GM12875 (cell line): ENCODE measurements around the gene PACRG.

Source experiments
- H3K4me3 ChIP-seq: one replicate; pipeline ENCODE4 v1.5.1; 2011; ENCODE audit warnings: low read depth, low read length, control low read depth
- CTCF ChIP-seq: IDR thresholded peaks from 2 replicates; pipeline ENCODE4 v1.5.1; 2011; ENCODE audit warnings: low read depth, mild to moderate bottlenecking, control low read depth, inconsistent platforms, low read length, moderate library complexity, borderline replicate concordance; ENCODE audit not compliant: insufficient read depth

PACRG gene

GRCh38 chr6:163149279-163149848 lies 421.6 kb downstream of the PACRG start:
- no peak for TF ChIP-seq CTCF
- H3K4me3 ChIP-seq, result no peak overlapping the region

DNA sequence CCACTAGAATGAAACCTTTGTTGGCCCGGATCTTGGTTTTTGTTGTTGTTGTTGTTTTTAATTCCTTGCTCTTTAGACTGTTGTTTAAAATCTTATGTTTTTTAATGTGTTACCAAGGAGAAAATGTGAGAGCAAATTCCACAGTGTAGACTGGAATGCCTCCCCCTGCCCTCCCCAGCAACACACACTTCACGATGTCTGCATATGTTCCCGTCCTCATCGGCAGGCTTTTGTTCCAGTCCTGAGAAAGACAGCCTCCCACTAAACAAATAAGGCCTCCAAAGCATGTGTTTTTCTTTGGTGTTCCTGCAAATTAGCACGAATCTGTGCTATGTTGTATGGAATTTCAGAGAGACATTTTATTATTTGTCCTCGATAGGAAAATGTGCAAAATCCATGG lies 423.4 kb downstream of the PACRG start:
- no peak overlapping the region for H3K4me3 ChIP-seq
- no peak for TF ChIP-seq CTCF

DNA sequence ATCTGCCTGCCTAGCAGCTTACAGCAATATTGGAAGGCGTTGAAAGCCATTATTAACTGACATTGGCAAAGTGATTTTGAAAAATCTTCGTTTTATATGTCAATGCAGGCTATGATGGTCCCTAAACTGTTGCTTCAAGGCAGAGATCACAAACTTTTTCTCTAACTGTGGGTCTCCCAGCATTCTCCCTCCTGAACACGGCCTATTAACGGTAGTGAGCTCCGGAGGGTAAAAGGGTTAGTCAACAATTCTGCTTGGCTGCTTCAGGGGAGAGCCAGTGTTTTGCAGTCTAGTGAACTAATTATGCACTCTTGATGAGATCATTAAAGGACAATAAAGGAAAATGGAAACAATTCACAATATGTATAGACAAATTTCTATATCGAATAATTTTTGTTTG lies 424.9 kb downstream of the PACRG start:
- no peak for TF ChIP-seq CTCF
- no peak overlapping the region for H3K4me3 ChIP-seq

DNA sequence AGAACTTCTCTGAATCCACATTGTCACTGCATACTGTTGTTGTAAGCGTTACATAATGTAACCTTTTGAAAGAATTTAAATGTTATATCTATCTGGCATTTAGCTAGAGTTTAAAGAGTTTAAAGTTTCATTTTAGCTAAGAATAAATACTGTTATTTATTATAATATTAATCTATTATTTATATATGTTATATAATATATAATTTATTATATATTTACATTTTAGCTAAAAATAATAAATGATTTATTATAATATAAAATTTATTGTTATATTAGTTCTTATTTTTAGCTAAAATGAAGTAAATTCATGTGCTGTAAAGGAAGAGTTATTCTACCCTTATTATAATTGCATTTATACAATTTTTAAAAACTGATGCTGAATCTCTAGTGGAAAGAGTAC lies 431.3 kb downstream of the PACRG start:
- H3K4me3 ChIP-seq, result no peak overlapping the region
- no peak for TF ChIP-seq CTCF

DNA sequence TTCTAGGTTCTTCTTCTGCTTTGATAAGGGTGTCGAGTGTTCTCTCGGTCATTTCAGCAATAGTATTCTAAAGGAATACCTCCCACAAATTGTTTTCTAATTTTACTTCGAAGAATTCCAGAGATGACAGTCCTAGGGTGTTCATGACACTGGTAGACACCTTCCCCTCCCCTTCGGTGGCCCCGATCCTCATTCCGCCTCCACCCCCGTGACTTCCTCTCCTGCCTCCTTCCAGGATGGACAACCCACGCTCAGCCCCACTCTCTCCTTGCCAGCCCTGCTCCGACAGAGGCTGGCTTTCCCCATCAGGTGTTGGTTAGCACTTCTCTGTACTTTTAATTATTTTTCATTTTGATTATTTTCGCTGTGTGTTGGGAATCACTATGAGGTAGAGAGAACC lies 431.9 kb downstream of the PACRG start:
- no peak for TF ChIP-seq CTCF
- no peak overlapping the region for H3K4me3 ChIP-seq

DNA sequence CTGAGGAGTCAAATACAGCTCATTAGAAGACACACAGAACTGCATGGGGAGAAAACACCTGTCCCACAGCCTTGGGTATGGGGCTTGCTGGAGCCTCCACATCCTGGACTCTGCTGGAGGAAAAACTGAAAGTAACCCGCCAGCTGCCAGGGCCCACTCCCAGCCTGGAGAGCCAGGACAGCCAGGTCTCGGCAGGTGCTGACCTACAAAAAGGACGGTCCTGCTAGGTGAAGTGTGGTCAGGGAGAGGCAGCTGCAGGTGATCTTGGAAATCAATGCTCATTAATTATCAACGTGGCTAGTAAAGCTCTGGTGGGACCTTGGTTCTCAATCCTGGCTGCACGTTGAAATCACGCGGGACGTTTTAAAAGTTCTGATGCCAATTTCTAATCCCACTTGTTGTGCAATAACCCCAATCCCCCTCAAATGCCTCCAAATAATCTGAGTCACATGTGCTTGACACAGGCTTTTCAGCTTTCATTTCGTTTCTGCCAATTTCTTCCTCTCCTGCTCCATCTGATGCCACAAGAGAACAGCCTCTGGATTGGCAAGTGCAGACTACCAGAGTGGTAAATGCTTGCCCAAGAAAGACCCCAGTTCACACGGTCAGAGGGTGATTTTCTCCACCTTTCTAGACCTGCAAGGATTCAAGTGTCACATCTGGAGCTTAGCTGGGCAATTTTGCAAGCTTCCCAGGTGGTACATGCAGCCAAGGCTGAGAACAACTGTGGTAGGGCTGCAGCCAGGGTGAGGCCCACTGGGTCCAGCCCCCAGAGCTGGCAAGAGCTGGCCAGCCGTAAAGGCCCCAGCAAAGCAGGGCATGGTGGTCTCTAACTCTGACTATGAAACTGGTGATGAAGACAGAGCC lies 434.5 kb downstream of the PACRG start:
- no peak for TF ChIP-seq CTCF
- no peak overlapping the region for H3K4me3 ChIP-seq

GRCh38 chr6:163162874-163163213 lies 435.1 kb downstream of the PACRG start:
- TF ChIP-seq CTCF, result no peak
- no peak overlapping the region for H3K4me3 ChIP-seq
